HepG2 (cell line): ENCODE results near the gene INO80C. TPM values are rescaled to one million over a fixed set of nuclear protein-coding genes. Genes with fewer than 3 reads are reported as not detected.

Source experiments
- CENPX ChIP-seq: sonication (generic); formaldehyde crosslinking; IDR thresholded peaks from 2 replicates; pipeline ENCODE4 v1.9.0; 2021; ENCODE audit warnings: mild to moderate bottlenecking, missing genetic modification reagents, moderate library complexity
- IRF9 ChIP-seq: sonication (generic); formaldehyde crosslinking; IDR thresholded peaks from 2 replicates; pipeline ENCODE4 v1.8.0; 2022; ENCODE audit warnings: missing genetic modification reagents, mild to moderate bottlenecking, borderline replicate concordance
- MIER3 ChIP-seq: IDR thresholded peaks from 2 replicates; pipeline ENCODE4 v1.6.1; 2016; ENCODE audit warnings: missing compliant biosample characterization, borderline replicate concordance
- NBN ChIP-seq: fragments of 450-650 bp; conservative IDR thresholded peaks from 2 replicates; pipeline ENCODE4 v1.6.1; 2017
- PHB2 ChIP-seq: fragments of 450-650 bp; IDR thresholded peaks from 2 replicates; pipeline ENCODE4 v1.6.1; 2018; ENCODE audit not compliant: partially characterized antibody
- SIX1 ChIP-seq: sonication (generic); formaldehyde crosslinking; IDR thresholded peaks from 2 replicates; pipeline ENCODE4 v1.4.0; 2020; ENCODE audit warnings: missing genetic modification reagents, borderline replicate concordance
- ZBTB10 ChIP-seq: sonication (generic); formaldehyde crosslinking; IDR thresholded peaks from 2 replicates; pipeline ENCODE4 v1.4.0; 2020; ENCODE audit warnings: missing genetic modification reagents, borderline replicate concordance
- ZBTB43 ChIP-seq: sonication (generic); formaldehyde crosslinking; conservative IDR thresholded peaks from 2 replicates; pipeline ENCODE4 v1.4.0; 2020; ENCODE audit warnings: missing genetic modification reagents
- ZNF512 ChIP-seq: sonication (generic); formaldehyde crosslinking; IDR thresholded peaks from 2 replicates; pipeline ENCODE4 v1.4.0; 2020; ENCODE audit warnings: mild to moderate bottlenecking, missing genetic modification reagents
- ZNF547 ChIP-seq: sonication (generic); formaldehyde crosslinking; IDR thresholded peaks from 2 replicates; pipeline ENCODE4 v1.5.1; 2020; ENCODE audit warnings: mild to moderate bottlenecking, missing genetic modification reagents
- ZNF646 ChIP-seq: sonication (generic); formaldehyde crosslinking; IDR thresholded peaks from 2 replicates; pipeline ENCODE4 v1.9.0; 2021; ENCODE audit warnings: mild to moderate bottlenecking, missing genetic modification reagents
- ZZZ3 ChIP-seq: sonication (generic); formaldehyde crosslinking; IDR thresholded peaks from 2 replicates; pipeline ENCODE4 v1.4.0; 2020; ENCODE audit warnings: missing genetic modification reagents, mild to moderate bottlenecking, borderline replicate concordance
- polyA plus RNA-seq, 8 experiments: library from polyadenylated mRNA; depleted of rRNA in 3 of 8; stranded (reverse) in 7 of 8; unstranded in 1 of 8; fragments of >200 nt; fragmentation: Illumina TruSeq in 4 of 8; extraction: Trizol in 4 of 8; gene quantifications; 2 replicates each; pipeline versions ENCODE4 v1.2.1 to v1.2.3, GENCODE V29; 2011 to 2016; ENCODE audit warnings: low read depth in 4 of 8, missing spikeins in 1 of 8, mixed read lengths in 1 of 8; ENCODE audit not compliant: insufficient read depth in 1 of 8
- total RNA-seq, 5 experiments: library from RNA; depleted of rRNA; stranded (reverse); fragments of >200 nt; fragmentation: Illumina TruSeq; extraction: Trizol; gene quantifications; 2 replicates each; pipeline ENCODE4 v1.2.3, GENCODE V29; 2016; ENCODE audit warnings: low read depth in 1 of 5

Gene INO80C
- total and polyA plus RNA-seq, 2 of the 13 experiments (the other 11 are each of a cell fraction or from before 2014, with no cell fraction given) = 8.2 to 15.4 TPM

GRCh38 chr18:35519148-35519899 lies 21.6 kb upstream of the INO80C start (continued):
- TF ChIP-seq ZBTB43 (no peak), CENPX (CRISPR knock-in tag) (no peak), PHB2 (no peak), ZZZ3 (CRISPR knock-in tag) (no peak), IRF9 (CRISPR knock-in tag) (no peak), ZNF512 (CRISPR knock-in tag) (no peak), NBN (no peak), SIX1 (CRISPR knock-in tag) (no peak), MIER3 (no peak), ZNF547 (CRISPR knock-in tag) (no peak), ZBTB10 (CRISPR knock-in tag) (no peak), ZNF646 (CRISPR knock-in tag) (0 out of 2 replicates have a peak, but pooled peaks have one; percentile 28)
